Measurements from ENCODE around the gene SUSD1.

Gene SUSD1

DNA sequence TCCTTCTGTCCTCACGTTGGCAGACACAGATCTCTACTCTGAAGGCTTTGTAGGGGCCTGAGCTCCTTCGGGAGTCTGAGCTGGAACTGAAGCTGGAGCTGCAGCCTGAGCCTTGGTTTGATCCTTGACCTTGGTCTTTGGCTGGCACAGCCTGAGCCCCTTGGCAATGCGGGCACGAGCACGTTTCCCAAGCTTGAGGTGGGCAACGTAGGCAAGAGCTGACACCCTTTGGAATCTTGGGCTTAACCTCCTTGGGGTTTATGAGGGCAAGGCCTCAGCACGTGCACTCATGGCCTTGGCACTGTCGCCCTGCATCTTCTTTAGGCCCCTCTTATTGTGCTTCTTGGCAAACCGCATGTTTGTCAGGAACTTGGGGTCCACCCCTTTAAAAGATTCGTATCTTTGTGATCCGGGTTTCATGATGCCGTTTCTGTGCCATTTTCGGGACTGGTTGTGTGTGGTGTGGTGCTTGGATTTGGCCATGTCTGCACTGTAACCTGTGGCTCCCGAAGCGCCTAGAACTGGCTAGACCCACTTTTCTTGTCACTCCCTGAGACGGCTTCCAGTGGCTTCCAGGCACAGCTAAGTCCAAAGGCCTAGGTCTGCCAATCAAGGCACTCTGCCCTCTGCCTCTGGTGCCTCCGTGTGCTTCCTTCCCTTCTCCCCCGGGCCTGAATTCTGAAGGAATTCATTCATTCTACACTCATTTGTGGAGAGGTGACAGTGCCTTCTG lies 1.4 kb downstream of the SUSD1 start:
- Histone ChIP-seq H3K27me3 (ENCODE audit: insufficient read depth, low read depth) (no peaks in the 10 kb centered on the region), H3K9ac (no peak overlapping the region), H3K4me1 (ENCODE audit: low read depth, poor library complexity, severe bottlenecking) (peaks cover 24% of the 10 kb centered on the region), H2AFZ (ENCODE audit: low read depth) (peak overlapping the region; percentile 52), H3K4me3 (IDR thresholded peaks at IDR 0.05; ENCODE audit: insufficient read depth, low read depth, low read length) (no peak overlapping the region), H4K20me1 (ENCODE audit: insufficient read depth) (no peaks in the 10 kb centered on the region), H3K4me2 (peak overlapping the region; percentile 37), H3K79me2 (ENCODE audit: insufficient read depth, low read depth) (no peaks in the 10 kb centered on the region), H3K27ac (no peak overlapping the region), H3K36me3 (ENCODE audit: insufficient read depth) (no peaks in the 10 kb centered on the region)
- TF ChIP-seq, protein P1, sequence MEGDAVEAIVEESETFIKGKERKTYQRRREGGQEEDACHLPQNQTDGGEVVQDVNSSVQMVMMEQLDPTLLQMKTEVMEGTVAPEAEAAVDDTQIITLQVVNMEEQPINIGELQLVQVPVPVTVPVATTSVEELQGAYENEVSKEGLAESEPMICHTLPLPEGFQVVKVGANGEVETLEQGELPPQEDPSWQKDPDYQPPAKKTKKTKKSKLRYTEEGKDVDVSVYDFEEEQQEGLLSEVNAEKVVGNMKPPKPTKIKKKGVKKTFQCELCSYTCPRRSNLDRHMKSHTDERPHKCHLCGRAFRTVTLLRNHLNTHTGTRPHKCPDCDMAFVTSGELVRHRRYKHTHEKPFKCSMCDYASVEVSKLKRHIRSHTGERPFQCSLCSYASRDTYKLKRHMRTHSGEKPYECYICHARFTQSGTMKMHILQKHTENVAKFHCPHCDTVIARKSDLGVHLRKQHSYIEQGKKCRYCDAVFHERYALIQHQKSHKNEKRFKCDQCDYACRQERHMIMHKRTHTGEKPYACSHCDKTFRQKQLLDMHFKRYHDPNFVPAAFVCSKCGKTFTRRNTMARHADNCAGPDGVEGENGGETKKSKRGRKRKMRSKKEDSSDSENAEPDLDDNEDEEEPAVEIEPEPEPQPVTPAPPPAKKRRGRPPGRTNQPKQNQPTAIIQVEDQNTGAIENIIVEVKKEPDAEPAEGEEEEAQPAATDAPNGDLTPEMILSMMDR (conservative IDR thresholded peaks at IDR 0.05; ENCODE audit: low read depth, low read length) = no peak

DNA sequence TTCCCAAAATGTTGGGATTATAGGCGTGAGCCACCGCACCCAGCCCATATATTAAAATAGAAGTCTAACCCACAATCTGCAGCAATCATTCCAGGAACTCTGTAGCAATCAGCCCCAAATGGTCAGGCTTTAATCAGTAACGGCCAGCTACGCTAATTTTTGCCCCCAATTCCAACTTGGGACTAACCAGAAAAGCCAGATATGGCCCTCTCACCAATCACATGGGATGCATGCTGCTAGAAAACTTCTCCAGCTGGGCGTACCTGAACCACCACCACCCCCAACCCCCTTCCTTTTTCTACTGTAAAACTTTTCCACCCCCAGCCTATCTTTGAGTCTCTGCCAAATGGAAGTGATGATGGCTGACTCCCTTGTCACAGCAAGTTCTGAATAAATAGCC lies 4.1 kb downstream of the SUSD1 start:
- Histone ChIP-seq H3K27me3 (ENCODE audit: insufficient read depth, low read depth) (no peaks in the 10 kb centered on the region), H3K9ac (no peak overlapping the region), H3K27ac (no peak overlapping the region), H3K36me3 (ENCODE audit: insufficient read depth) (no peaks in the 10 kb centered on the region), H2AFZ (ENCODE audit: low read depth) (no peak overlapping the region), H3K4me2 (no peak overlapping the region), H4K20me1 (ENCODE audit: insufficient read depth) (no peaks in the 10 kb centered on the region), H3K4me3 (IDR thresholded peaks at IDR 0.05; ENCODE audit: insufficient read depth, low read depth, low read length) (no peak overlapping the region), H3K4me1 (ENCODE audit: low read depth, poor library complexity, severe bottlenecking) (peaks cover 32% of the 10 kb centered on the region), H3K79me2 (ENCODE audit: insufficient read depth, low read depth) (no peaks in the 10 kb centered on the region)
- TF ChIP-seq, protein P1 (conservative IDR thresholded peaks at IDR 0.05; ENCODE audit: low read depth, low read length) = no peak

DNA sequence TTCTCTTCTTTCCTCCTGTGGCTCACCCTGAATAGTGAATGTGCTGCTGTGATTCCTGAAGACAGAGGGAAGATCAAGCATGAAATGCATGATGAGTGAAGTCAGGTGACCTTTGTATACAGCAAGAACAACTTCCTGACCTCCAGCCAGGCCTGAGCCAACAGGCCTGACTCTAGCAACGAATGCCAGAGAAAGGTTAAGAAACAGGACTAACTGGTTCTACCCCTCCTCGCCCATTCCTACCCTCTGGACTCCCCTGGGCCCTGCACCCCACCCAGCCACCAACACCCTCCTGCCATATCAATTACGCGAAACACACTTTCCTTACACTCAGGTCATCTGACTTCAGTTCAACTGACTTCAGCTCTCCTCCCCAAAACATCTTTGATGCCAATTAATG lies 4.9 kb downstream of the SUSD1 start:
- H3K9ac ChIP-seq = no peak overlapping the region
- TF ChIP-seq, protein P1 (conservative IDR thresholded peaks at IDR 0.05; ENCODE audit: low read depth, low read length) = no peak
- no peaks in the 10 kb centered on the region for H4K20me1 ChIP-seq (ENCODE audit: insufficient read depth)
- H3K4me3 ChIP-seq (IDR thresholded peaks at IDR 0.05; ENCODE audit: insufficient read depth, low read depth, low read length) = no peak overlapping the region
- H3K27ac ChIP-seq = no peak overlapping the region
- no peak overlapping the region for H3K4me2 ChIP-seq
- H3K79me2 ChIP-seq (ENCODE audit: insufficient read depth, low read depth) = no peaks in the 10 kb centered on the region
- no peaks in the 10 kb centered on the region for H3K36me3 ChIP-seq (ENCODE audit: insufficient read depth)
- H3K4me1 ChIP-seq (ENCODE audit: low read depth, poor library complexity, severe bottlenecking) = peaks cover 29% of the 10 kb centered on the region
- H2AFZ ChIP-seq (ENCODE audit: low read depth) = no peak overlapping the region
- H3K27me3 ChIP-seq (ENCODE audit: insufficient read depth, low read depth) = no peaks in the 10 kb centered on the region

DNA sequence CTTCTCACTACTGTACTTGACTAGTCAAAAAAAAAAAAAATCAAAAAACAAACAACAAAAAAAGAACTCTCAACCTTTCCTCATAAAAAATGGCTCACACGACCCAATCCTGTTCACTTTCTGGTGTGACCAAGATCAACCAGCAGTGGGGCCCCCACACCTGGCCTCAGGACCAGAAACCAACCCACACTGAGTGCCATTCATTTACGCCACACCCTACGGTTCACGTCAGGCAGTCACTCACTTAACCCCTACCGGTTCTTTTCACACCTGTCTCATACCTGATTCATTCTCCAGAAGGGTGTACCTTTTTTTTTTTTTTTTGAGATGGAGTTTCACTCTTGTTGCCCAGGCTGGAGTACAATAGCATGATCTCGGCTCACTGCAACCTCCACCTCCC lies 5.7 kb downstream of the SUSD1 start:
- Histone ChIP-seq H3K79me2 (ENCODE audit: insufficient read depth, low read depth) (no peaks in the 10 kb centered on the region), H2AFZ (ENCODE audit: low read depth) (no peak overlapping the region), H3K27ac (no peak overlapping the region)

More for the DNA sequence above, 5.7 kb downstream of the SUSD1 start:
- Histone ChIP-seq H3K27me3 (ENCODE audit: insufficient read depth, low read depth) (no peaks in the 10 kb centered on the region), H3K4me1 (ENCODE audit: low read depth, poor library complexity, severe bottlenecking) (peaks cover 29% of the 10 kb centered on the region), H3K4me2 (no peak overlapping the region), H3K4me3 (IDR thresholded peaks at IDR 0.05; ENCODE audit: insufficient read depth, low read depth, low read length) (no peak overlapping the region), H3K9ac (no peak overlapping the region), H4K20me1 (ENCODE audit: insufficient read depth) (no peaks in the 10 kb centered on the region), H3K36me3 (ENCODE audit: insufficient read depth) (no peaks in the 10 kb centered on the region)
- TF ChIP-seq, protein P1 (conservative IDR thresholded peaks at IDR 0.05; ENCODE audit: low read depth, low read length) = no peak
